HepG2 (cell line): ENCODE data around the gene PVR. TPM values are rescaled to one million over a fixed set of nuclear protein-coding genes. Genes with fewer than 3 reads are reported as not detected.
A peak's percentile ranks its signal among the peaks of the same experiment; 100 is the strongest.

Experiments
- BATF2 ChIP-seq: sonication (generic); formaldehyde crosslinking; IDR thresholded peaks from 2 replicates; pipeline ENCODE4 v1.8.0; 2022; ENCODE audit warnings: mild to moderate bottlenecking, missing genetic modification reagents, moderate library complexity
- CHD2 ChIP-seq: IDR thresholded peaks from 2 replicates; pipeline ENCODE4 v1.6.1; 2011; ENCODE audit warnings: low read depth, low read length, improper control_type of control experiment
- CREB3 ChIP-seq: sonication (generic); formaldehyde crosslinking; IDR thresholded peaks from 2 replicates; pipeline ENCODE4 v1.5.0; 2020; ENCODE audit warnings: missing genetic modification reagents
- DPF2 ChIP-seq: sonication (generic); formaldehyde crosslinking; IDR thresholded peaks from 2 replicates; pipeline ENCODE4 v1.4.0; 2020; ENCODE audit warnings: mild to moderate bottlenecking, low read depth, missing genetic modification reagents, borderline replicate concordance
- E2F1 ChIP-seq: sonication (generic); formaldehyde crosslinking; IDR thresholded peaks from 2 replicates; pipeline ENCODE4 v1.5.0; 2020; ENCODE audit warnings: missing genetic modification reagents
- FOXK1 ChIP-seq: sonication (generic); formaldehyde crosslinking; IDR thresholded peaks from 2 replicates; pipeline ENCODE4 v1.4.0; 2020; ENCODE audit warnings: low read depth, missing genetic modification reagents, borderline replicate concordance
- HMGA1 ChIP-seq: sonication (generic); formaldehyde crosslinking; conservative IDR thresholded peaks from 2 replicates; pipeline ENCODE4 v1.4.0; 2020; ENCODE audit warnings: missing genetic modification reagents
- HNRNPH1 ChIP-seq: fragments of 200-400 bp; formaldehyde crosslinking; optimal IDR thresholded peaks from 2 replicates; pipeline ENCODE3; 2017; ENCODE audit warnings: mild to moderate bottlenecking, low read depth, low read length
- KLF11 ChIP-seq: IDR thresholded peaks from 2 replicates; pipeline ENCODE4 v1.6.1; 2016; ENCODE audit warnings: missing compliant biosample characterization
- LCORL ChIP-seq, 2 experiments: fragments of 450-650 bp in 1 of 2; sonication (generic) in 1 of 2; formaldehyde crosslinking in 1 of 2; IDR thresholded peaks; 2 replicates each; pipeline versions ENCODE4 v1.5.0 to v1.6.1; 2017 to 2020; ENCODE audit warnings: antibody characterized with exemption in 1 of 2, missing genetic modification reagents in 1 of 2
- MED13 ChIP-seq: sonication (generic); formaldehyde crosslinking; IDR thresholded peaks from 2 replicates; pipeline ENCODE4 v1.5.0; 2020; ENCODE audit warnings: missing genetic modification reagents
- NFKBIZ ChIP-seq: IDR thresholded peaks from 2 replicates; pipeline ENCODE4 v1.6.1; 2018; ENCODE audit warnings: missing genetic modification reagents, missing compliant biosample characterization
- NR1H2 ChIP-seq: sonication (generic); formaldehyde crosslinking; IDR thresholded peaks from 2 replicates; pipeline ENCODE4 v1.8.1; 2022; ENCODE audit warnings: low read depth, missing genetic modification reagents, borderline replicate concordance
- SMC3 ChIP-seq: IDR thresholded peaks from 2 replicates; pipeline ENCODE4 v1.6.1; 2011; ENCODE audit warnings: low read length, improper control_type of control experiment
- SP4 ChIP-seq: sonication (generic); formaldehyde crosslinking; IDR thresholded peaks from 2 replicates; pipeline ENCODE4 v1.8.1; 2023; ENCODE audit warnings: mild to moderate bottlenecking, missing genetic modification reagents
- TCF7 ChIP-seq: sonication (generic); IDR thresholded peaks from 2 replicates; pipeline ENCODE4 v1.6.1; 2016; ENCODE audit warnings: antibody characterized with exemption, low read depth
- TEAD3 ChIP-seq: optimal IDR thresholded peaks from 2 replicates; pipeline ENCODE3; 2016; ENCODE audit warnings: borderline replicate concordance
- ZNF18 ChIP-seq: sonication (generic); formaldehyde crosslinking; IDR thresholded peaks from 2 replicates; pipeline ENCODE4 v1.8.0; 2022; ENCODE audit warnings: mild to moderate bottlenecking, missing genetic modification reagents; ENCODE audit not compliant: insufficient replicate concordance
- ZNF343 ChIP-seq: sonication (generic); formaldehyde crosslinking; IDR thresholded peaks from 2 replicates; pipeline ENCODE4 v1.4.0; 2020; ENCODE audit warnings: mild to moderate bottlenecking, missing genetic modification reagents
- ZNF354B ChIP-seq: sonication (generic); formaldehyde crosslinking; IDR thresholded peaks from 2 replicates; pipeline ENCODE4 v1.8.0; 2022; ENCODE audit warnings: mild to moderate bottlenecking, missing genetic modification reagents
- ZNF616 ChIP-seq: sonication (generic); formaldehyde crosslinking; IDR thresholded peaks from 2 replicates; pipeline ENCODE4 v1.5.0; 2020; ENCODE audit warnings: low read depth, mild to moderate bottlenecking, missing genetic modification reagents
- ZNF710 ChIP-seq: sonication (generic); formaldehyde crosslinking; IDR thresholded peaks from 2 replicates; pipeline ENCODE4 v1.5.0; 2020; ENCODE audit warnings: mild to moderate bottlenecking, missing genetic modification reagents, borderline replicate concordance
- ZNF740 ChIP-seq: sonication (generic); formaldehyde crosslinking; IDR thresholded peaks from 2 replicates; pipeline ENCODE4 v1.4.0; 2020; ENCODE audit warnings: missing genetic modification reagents
- polyA plus RNA-seq, 8 experiments: library from polyadenylated mRNA; depleted of rRNA in 3 of 8; stranded (reverse) in 7 of 8; unstranded in 1 of 8; fragments of >200 nt; fragmentation: Illumina TruSeq in 4 of 8; extraction: Trizol in 4 of 8; gene quantifications; 2 replicates each; pipeline versions ENCODE4 v1.2.1 to v1.2.3, GENCODE V29; 2011 to 2016; ENCODE audit warnings: low read depth in 4 of 8, missing spikeins in 1 of 8, mixed read lengths in 1 of 8; ENCODE audit not compliant: insufficient read depth in 1 of 8
- total RNA-seq, 5 experiments: library from RNA; depleted of rRNA; stranded (reverse); fragments of >200 nt; fragmentation: Illumina TruSeq; extraction: Trizol; gene quantifications; 2 replicates each; pipeline ENCODE4 v1.2.3, GENCODE V29; 2016; ENCODE audit warnings: low read depth in 1 of 5

Gene PVR
- total and polyA plus RNA-seq, 2 of the 13 experiments (the other 11 are each of a cell fraction or from before 2014, with no cell fraction given), result 43.4 to 46.6 TPM

- TF ChIP-seq NR1H2 (CRISPR knock-in tag), result no peak
- TF ChIP-seq SMC3, result peak; percentile 79
- peak; percentile 21; the same call in 1 of the 2 replicates for TF ChIP-seq DPF2 (CRISPR knock-in tag)
- no peak for TF ChIP-seq CHD2
- TF ChIP-seq ZNF710 (CRISPR knock-in tag), result 0 out of 2 replicates have a peak, but pooled peaks have one; percentile 23
- TF ChIP-seq CREB3 (CRISPR knock-in tag), result no peak
- no peak for TF ChIP-seq ZNF18
- TF ChIP-seq ZNF354B, result no peak
- no peak for TF ChIP-seq ZNF343 (CRISPR knock-in tag)
- TF ChIP-seq TEAD3, result peak; percentile 52
- no peak for TF ChIP-seq ZNF616 (CRISPR knock-in tag)
- no peak for TF ChIP-seq HNRNPH1
- no peak for TF ChIP-seq FOXK1 (CRISPR knock-in tag)
- TF ChIP-seq ZNF740, result peak; percentile 88
- no peak for TF ChIP-seq NFKBIZ (CRISPR knock-in tag)
- TF ChIP-seq SP4 (CRISPR knock-in tag), result peak; percentile 31; the same call in 1 of the 2 replicates
- no peak for TF ChIP-seq HMGA1
- TF ChIP-seq BATF2, result no peak
- TF ChIP-seq E2F1 (CRISPR knock-in tag), result no peak
- no peak for TF ChIP-seq KLF11 (CRISPR knock-in tag)
- TF ChIP-seq TCF7, result no peak
- 0 out of 2 replicates have a peak, but pooled peaks have one; percentile 21 for TF ChIP-seq MED13 (CRISPR knock-in tag)
- no peak for TF ChIP-seq LCORL (IDR thresholded peaks at IDR 0.05)
- TF ChIP-seq LCORL (CRISPR knock-in tag; IDR thresholded peaks at IDR 0.05), result peak; percentile 44; the same call in 1 of the 2 replicates
These were observed 45.8 kb downstream of the PVR start (continued) for GRCh38 chr19:44689290-44690130.
